Upper lobe of left lung (tissue), 4 donors: ENCODE results near the gene RTL10.

Source experiments
- EP300 ChIP-seq, 4 donors: sonication (generic); formaldehyde crosslinking; IDR thresholded peaks; one replicate each; pipeline ENCODE4 v1.5.1; 2017; ENCODE audit warnings: antibody characterized with exemption in 4 of 4, control low read depth in 2 of 4
- POLR2A ChIP-seq, 4 donors: fragments of 450-650 bp; IDR thresholded peaks; one replicate each; pipeline ENCODE4 v1.5.1; 2016 to 2017; ENCODE audit warnings: antibody characterized with exemption in 4 of 4, mild to moderate bottlenecking in 2 of 4
- POLR2AphosphoS5 ChIP-seq, 2 donors: sonication (generic); formaldehyde crosslinking; IDR thresholded peaks; one replicate each; pipeline ENCODE4 v1.5.1; 2017; ENCODE audit warnings: antibody characterized with exemption in 2 of 2
- TF ChIP-seq, protein P1 (sequence below), 6 experiments: fragments of 450-650 bp in 4 of 6; fragments of 200-600 bp in 2 of 6; sonication (generic) in 2 of 6; IDR thresholded peaks; one replicate each; pipeline ENCODE4 v1.5.1; 2016 to 2019; ENCODE audit warnings: antibody characterized with exemption in 6 of 6

DNA sequence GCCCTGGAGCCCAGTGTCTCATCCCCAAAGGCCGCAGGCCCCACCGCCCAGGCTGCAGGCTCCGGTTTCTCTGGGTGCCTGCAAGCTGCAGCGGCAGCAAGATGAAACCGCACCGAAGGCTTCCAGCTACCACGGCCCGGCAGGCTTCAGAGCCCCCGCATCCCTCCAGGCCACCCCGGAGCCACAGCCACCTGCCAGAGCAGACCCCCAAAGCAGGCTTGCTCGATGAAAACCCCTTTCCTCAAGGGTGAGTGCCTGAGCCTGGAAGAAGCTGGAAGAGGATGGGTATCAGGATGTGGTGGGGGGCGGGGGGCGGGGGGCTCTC lies 24.5 kb upstream of the RTL10 start:
- TF ChIP-seq, protein P1, sequence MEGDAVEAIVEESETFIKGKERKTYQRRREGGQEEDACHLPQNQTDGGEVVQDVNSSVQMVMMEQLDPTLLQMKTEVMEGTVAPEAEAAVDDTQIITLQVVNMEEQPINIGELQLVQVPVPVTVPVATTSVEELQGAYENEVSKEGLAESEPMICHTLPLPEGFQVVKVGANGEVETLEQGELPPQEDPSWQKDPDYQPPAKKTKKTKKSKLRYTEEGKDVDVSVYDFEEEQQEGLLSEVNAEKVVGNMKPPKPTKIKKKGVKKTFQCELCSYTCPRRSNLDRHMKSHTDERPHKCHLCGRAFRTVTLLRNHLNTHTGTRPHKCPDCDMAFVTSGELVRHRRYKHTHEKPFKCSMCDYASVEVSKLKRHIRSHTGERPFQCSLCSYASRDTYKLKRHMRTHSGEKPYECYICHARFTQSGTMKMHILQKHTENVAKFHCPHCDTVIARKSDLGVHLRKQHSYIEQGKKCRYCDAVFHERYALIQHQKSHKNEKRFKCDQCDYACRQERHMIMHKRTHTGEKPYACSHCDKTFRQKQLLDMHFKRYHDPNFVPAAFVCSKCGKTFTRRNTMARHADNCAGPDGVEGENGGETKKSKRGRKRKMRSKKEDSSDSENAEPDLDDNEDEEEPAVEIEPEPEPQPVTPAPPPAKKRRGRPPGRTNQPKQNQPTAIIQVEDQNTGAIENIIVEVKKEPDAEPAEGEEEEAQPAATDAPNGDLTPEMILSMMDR (IDR thresholded peaks at IDR 0.05), result no peak
- no peak for TF ChIP-seq POLR2AphosphoS5 (IDR thresholded peaks at IDR 0.05)
- TF ChIP-seq EP300 (IDR thresholded peaks at IDR 0.05), result no peak
- no peak for TF ChIP-seq POLR2A (IDR thresholded peaks at IDR 0.05)
